Measurements from ENCODE around the gene MSI2. TPM values are rescaled to one million over a fixed set of nuclear protein-coding genes. Genes with fewer than 3 reads are reported as not detected.

The MSI2 gene
- total RNA-seq, 1 donor, result 23.2 TPM

GRCh38 chr17:57691939-57692338, 435.6 kb downstream of the MSI2 start:
- Histone ChIP-seq H3K4me3 (ENCODE audit: insufficient read depth, low read length) (no peak overlapping the region), H3K27me3 (ENCODE audit: insufficient read depth, low read length) (no peaks in the 10 kb centered on the region), H4K20me1 (ENCODE audit: insufficient read depth, low read length) (no peaks in the 10 kb centered on the region), H3K4me2 (ENCODE audit: insufficient read depth, low read length) (no peak overlapping the region), H3K9me3 (ENCODE audit: low read depth, low read length) (no peaks in the 10 kb centered on the region), H3K36me3 (ENCODE audit: insufficient read depth, low read length) (no peaks in the 10 kb centered on the region), H3K27ac (ENCODE audit: low read depth, low read length) (no peak overlapping the region), H3K4me1 (ENCODE audit: insufficient read depth, low read length) (no peaks in the 10 kb centered on the region), H3K79me2 (ENCODE audit: insufficient read depth, low read length) (no peaks in the 10 kb centered on the region), H2AFZ (ENCODE audit: low read length) (no peak overlapping the region)
- DNase-seq (ENCODE audit: insufficient read length, low spot score, missing footprints), result no peak
- no peak for TF ChIP-seq CTCF (IDR thresholded peaks at IDR 0.05; ENCODE audit: extremely low read depth, low read depth, low read length)

- TF ChIP-seq CTCF (IDR thresholded peaks at IDR 0.05; ENCODE audit: extremely low read depth, low read depth, low read length), result no peak
- no peaks in the 10 kb centered on the region for H3K79me2 ChIP-seq (ENCODE audit: insufficient read depth, low read length)
- no peaks in the 10 kb centered on the region for H3K36me3 ChIP-seq (ENCODE audit: insufficient read depth, low read length)
- H4K20me1 ChIP-seq (ENCODE audit: insufficient read depth, low read length), result no peaks in the 10 kb centered on the region
- no peak for DNase-seq (ENCODE audit: insufficient read length, low spot score, missing footprints)
- no peak overlapping the region for H3K27ac ChIP-seq (ENCODE audit: low read depth, low read length)
- H2AFZ ChIP-seq (ENCODE audit: low read length), result no peak overlapping the region
- H3K4me3 ChIP-seq (ENCODE audit: insufficient read depth, low read length), result no peak overlapping the region
- no peaks in the 10 kb centered on the region for H3K9me3 ChIP-seq (ENCODE audit: low read depth, low read length)
- no peak overlapping the region for H3K4me2 ChIP-seq (ENCODE audit: insufficient read depth, low read length)
- H3K27me3 ChIP-seq (ENCODE audit: insufficient read depth, low read length), result no peaks in the 10 kb centered on the region
- no peaks in the 10 kb centered on the region for H3K4me1 ChIP-seq (ENCODE audit: insufficient read depth, low read length)
These were observed 436.4 kb downstream of the MSI2 start for GRCh38 chr17:57692770-57693169.

- Histone ChIP-seq H4K20me1 (ENCODE audit: insufficient read depth, low read length) (no peaks in the 10 kb centered on the region), H2AFZ (ENCODE audit: low read length) (no peak overlapping the region), H3K4me3 (ENCODE audit: insufficient read depth, low read length) (no peak overlapping the region), H3K36me3 (ENCODE audit: insufficient read depth, low read length) (no peaks in the 10 kb centered on the region), H3K27me3 (ENCODE audit: insufficient read depth, low read length) (no peaks in the 10 kb centered on the region), H3K79me2 (ENCODE audit: insufficient read depth, low read length) (no peaks in the 10 kb centered on the region), H3K4me1 (ENCODE audit: insufficient read depth, low read length) (no peaks in the 10 kb centered on the region), H3K9me3 (ENCODE audit: low read depth, low read length) (no peaks in the 10 kb centered on the region), H3K27ac (ENCODE audit: low read depth, low read length) (no peak overlapping the region), H3K4me2 (ENCODE audit: insufficient read depth, low read length) (no peak overlapping the region)
- DNase-seq (ENCODE audit: insufficient read length, low spot score, missing footprints), result no peak
- TF ChIP-seq CTCF (IDR thresholded peaks at IDR 0.05; ENCODE audit: extremely low read depth, low read depth, low read length), result no peak
These were observed 437.7 kb downstream of the MSI2 start for GRCh38 chr17:57694051-57694450.

GRCh38 chr17:57696050-57696449, 439.7 kb downstream of the MSI2 start:
- H3K27ac ChIP-seq (ENCODE audit: low read depth, low read length), result no peak overlapping the region
- H3K4me3 ChIP-seq (ENCODE audit: insufficient read depth, low read length), result no peak overlapping the region

More at GRCh38 chr17:57696050-57696449, 439.7 kb downstream of the MSI2 start:
- TF ChIP-seq CTCF (IDR thresholded peaks at IDR 0.05; ENCODE audit: extremely low read depth, low read depth, low read length), result no peak
- Histone ChIP-seq H3K9me3 (ENCODE audit: low read depth, low read length) (no peaks in the 10 kb centered on the region), H3K4me1 (ENCODE audit: insufficient read depth, low read length) (no peaks in the 10 kb centered on the region), H3K27me3 (ENCODE audit: insufficient read depth, low read length) (peaks cover 10% of the 10 kb centered on the region), H3K36me3 (ENCODE audit: insufficient read depth, low read length) (no peaks in the 10 kb centered on the region), H2AFZ (ENCODE audit: low read length) (no peak overlapping the region), H4K20me1 (ENCODE audit: insufficient read depth, low read length) (no peaks in the 10 kb centered on the region), H3K4me2 (ENCODE audit: insufficient read depth, low read length) (no peak overlapping the region), H3K79me2 (ENCODE audit: insufficient read depth, low read length) (no peaks in the 10 kb centered on the region)
- DNase-seq (ENCODE audit: insufficient read length, low spot score, missing footprints), result no peak
